ENCODE measurements around the gene RRP1.
"Not testable (repeated sequence)": the region's sequence is repeated elsewhere in the genome, so short reads cannot be mapped to it uniquely, and the experiment has no call there.

Gene RRP1

GRCh38 chr21:43816611-43817071, 27.3 kb downstream of the RRP1 start:
- DNase-seq, result no peak
- no peak for TF ChIP-seq CTCF (IDR thresholded peaks at IDR 0.05)
- H3K36me3 Mint-ChIP-seq (ENCODE audit: low read depth), result peaks cover 27% of the 10 kb centered on the region
- peaks cover 32% of the 10 kb centered on the region for H3K9me3 Mint-ChIP-seq
- H3K4me1 Mint-ChIP-seq, result peaks cover 21% of the 10 kb centered on the region
- peaks cover 16% of the 10 kb centered on the region for H3K27me3 Mint-ChIP-seq (ENCODE audit: low read depth, poor library complexity)
- H3K4me3 Mint-ChIP-seq, result no peak overlapping the region
- H3K27ac Mint-ChIP-seq, result no peak overlapping the region

- DNase-seq, result no peak
- H3K27me3 Mint-ChIP-seq (ENCODE audit: low read depth, poor library complexity), result peaks cover 15% of the 10 kb centered on the region
- H3K4me3 Mint-ChIP-seq, result no peak overlapping the region
- H3K4me1 Mint-ChIP-seq, result peaks cover 18% of the 10 kb centered on the region
- peaks cover 35% of the 10 kb centered on the region for H3K9me3 Mint-ChIP-seq
- H3K27ac Mint-ChIP-seq, result no peak overlapping the region
- H3K36me3 Mint-ChIP-seq (ENCODE audit: low read depth), result peaks cover 27% of the 10 kb centered on the region
- no peak for TF ChIP-seq CTCF (IDR thresholded peaks at IDR 0.05)
Observed at GRCh38 chr21:43817157-43818086, 28.0 kb downstream of the RRP1 start.

- Mint-ChIP-seq H3K36me3 (ENCODE audit: low read depth) (peaks cover 27% of the 10 kb centered on the region), H3K27me3 (ENCODE audit: low read depth, poor library complexity) (peaks cover 13% of the 10 kb centered on the region), H3K9me3 (peaks cover 39% of the 10 kb centered on the region), H3K27ac (no peak overlapping the region), H3K4me1 (peaks cover 16% of the 10 kb centered on the region), H3K4me3 (no peak overlapping the region)
- no peak for DNase-seq
- no peak for TF ChIP-seq CTCF (IDR thresholded peaks at IDR 0.05)
Observed at GRCh38 chr21:43818685-43819084, 29.3 kb downstream of the RRP1 start.

- DNase-seq, result no peak
- Mint-ChIP-seq H3K27me3 (ENCODE audit: low read depth, poor library complexity) (peaks cover 10% of the 10 kb centered on the region), H3K9me3 (peaks cover 42% of the 10 kb centered on the region), H3K4me1 (peaks cover 12% of the 10 kb centered on the region), H3K27ac (no peak overlapping the region), H3K36me3 (ENCODE audit: low read depth) (peaks cover 27% of the 10 kb centered on the region), H3K4me3 (no peak overlapping the region)
- TF ChIP-seq CTCF (IDR thresholded peaks at IDR 0.05), result no peak
Observed at GRCh38 chr21:43819511-43820405, 30.4 kb downstream of the RRP1 start.

- Mint-ChIP-seq H3K27ac (peak overlapping the region; percentile 29), H3K36me3 (ENCODE audit: low read depth) (peaks cover 27% of the 10 kb centered on the region), H3K27me3 (ENCODE audit: low read depth, poor library complexity) (peaks cover 7% of the 10 kb centered on the region), H3K4me3 (no peak overlapping the region), H3K4me1 (peaks cover 11% of the 10 kb centered on the region), H3K9me3 (peaks cover 42% of the 10 kb centered on the region)
- TF ChIP-seq CTCF (IDR thresholded peaks at IDR 0.05), result no peak
- no peak for DNase-seq
Observed at GRCh38 chr21:43820466-43820865, 31.1 kb downstream of the RRP1 start.

GRCh38 chr21:43822166-43822565, 32.8 kb downstream of the RRP1 start:
- H3K27ac Mint-ChIP-seq; H3K4me3 Mint-ChIP-seq; H3K27me3 Mint-ChIP-seq (ENCODE audit: low read depth, poor library complexity); DNase-seq: not testable (repeated sequence)
- H3K36me3 Mint-ChIP-seq (ENCODE audit: low read depth), result peaks cover 27% of the 10 kb centered on the region
- peaks cover 42% of the 10 kb centered on the region for H3K9me3 Mint-ChIP-seq
- H3K4me1 Mint-ChIP-seq, result peaks cover 19% of the 10 kb centered on the region

GRCh38 chr21:43822741-43823140, 33.4 kb downstream of the RRP1 start:
- peaks cover 27% of the 10 kb centered on the region for H3K36me3 Mint-ChIP-seq (ENCODE audit: low read depth)
- DNase-seq; H3K27ac Mint-ChIP-seq; H3K27me3 Mint-ChIP-seq (ENCODE audit: low read depth, poor library complexity); H3K4me3 Mint-ChIP-seq: not testable (repeated sequence)
- H3K9me3 Mint-ChIP-seq, result peaks cover 42% of the 10 kb centered on the region
- H3K4me1 Mint-ChIP-seq, result peaks cover 20% of the 10 kb centered on the region

Data from nephron progenitor cell (in vitro differentiated cells).